ENCODE results near the gene RFX4.

The RFX4 gene

DNA sequence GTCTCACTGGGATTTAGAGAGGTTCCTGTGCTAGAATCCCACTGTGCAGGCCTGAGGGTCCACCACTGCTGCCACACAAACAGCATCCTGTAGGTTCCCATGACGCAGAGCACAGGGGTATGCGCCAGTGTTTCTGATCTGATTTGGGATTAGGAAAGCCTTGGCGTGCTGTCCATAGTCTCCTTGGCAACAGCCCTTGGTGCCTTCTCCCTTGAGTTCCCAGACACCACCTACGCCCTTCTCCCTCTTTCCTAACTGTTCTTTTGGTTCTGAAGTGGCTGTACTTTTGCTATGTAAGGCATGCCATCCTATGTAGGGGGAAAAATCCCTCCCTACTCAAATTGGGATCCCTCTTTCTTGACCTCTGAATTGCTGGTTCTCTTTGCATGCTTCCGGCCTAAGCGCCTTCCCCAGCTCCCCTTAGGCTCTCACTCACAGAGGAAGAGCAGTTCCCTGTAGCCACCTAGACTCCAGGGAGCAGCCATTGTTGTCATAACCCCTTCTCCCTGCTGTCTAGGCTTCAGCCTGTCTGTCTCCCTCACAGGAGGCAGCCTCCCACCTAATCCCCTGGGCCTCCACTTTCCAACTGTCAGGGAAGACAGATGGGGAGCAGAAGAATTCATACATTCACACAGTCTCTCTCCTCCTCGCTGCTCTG is 176.9 kb downstream of the RFX4 start:
- Histone ChIP-seq H2AFZ (ENCODE audit: low read depth) (no peak overlapping the region), H4K20me1 (ENCODE audit: insufficient read depth) (no peaks in the 10 kb centered on the region), H3K36me3 (ENCODE audit: insufficient read depth) (no peaks in the 10 kb centered on the region), H3K27me3 (ENCODE audit: insufficient read depth, low read depth) (no peaks in the 10 kb centered on the region), H3K4me3 (IDR thresholded peaks at IDR 0.05; ENCODE audit: insufficient read depth, low read depth, low read length) (no peak overlapping the region), H3K9ac (no peak overlapping the region), H3K4me1 (ENCODE audit: low read depth, poor library complexity, severe bottlenecking) (no peaks in the 10 kb centered on the region), H3K27ac (no peak overlapping the region), H3K4me2 (no peak overlapping the region), H3K79me2 (ENCODE audit: insufficient read depth, low read depth) (no peaks in the 10 kb centered on the region)
- TF ChIP-seq, protein P1, sequence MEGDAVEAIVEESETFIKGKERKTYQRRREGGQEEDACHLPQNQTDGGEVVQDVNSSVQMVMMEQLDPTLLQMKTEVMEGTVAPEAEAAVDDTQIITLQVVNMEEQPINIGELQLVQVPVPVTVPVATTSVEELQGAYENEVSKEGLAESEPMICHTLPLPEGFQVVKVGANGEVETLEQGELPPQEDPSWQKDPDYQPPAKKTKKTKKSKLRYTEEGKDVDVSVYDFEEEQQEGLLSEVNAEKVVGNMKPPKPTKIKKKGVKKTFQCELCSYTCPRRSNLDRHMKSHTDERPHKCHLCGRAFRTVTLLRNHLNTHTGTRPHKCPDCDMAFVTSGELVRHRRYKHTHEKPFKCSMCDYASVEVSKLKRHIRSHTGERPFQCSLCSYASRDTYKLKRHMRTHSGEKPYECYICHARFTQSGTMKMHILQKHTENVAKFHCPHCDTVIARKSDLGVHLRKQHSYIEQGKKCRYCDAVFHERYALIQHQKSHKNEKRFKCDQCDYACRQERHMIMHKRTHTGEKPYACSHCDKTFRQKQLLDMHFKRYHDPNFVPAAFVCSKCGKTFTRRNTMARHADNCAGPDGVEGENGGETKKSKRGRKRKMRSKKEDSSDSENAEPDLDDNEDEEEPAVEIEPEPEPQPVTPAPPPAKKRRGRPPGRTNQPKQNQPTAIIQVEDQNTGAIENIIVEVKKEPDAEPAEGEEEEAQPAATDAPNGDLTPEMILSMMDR (conservative IDR thresholded peaks at IDR 0.05; ENCODE audit: low read depth, low read length), result no peak

DNA sequence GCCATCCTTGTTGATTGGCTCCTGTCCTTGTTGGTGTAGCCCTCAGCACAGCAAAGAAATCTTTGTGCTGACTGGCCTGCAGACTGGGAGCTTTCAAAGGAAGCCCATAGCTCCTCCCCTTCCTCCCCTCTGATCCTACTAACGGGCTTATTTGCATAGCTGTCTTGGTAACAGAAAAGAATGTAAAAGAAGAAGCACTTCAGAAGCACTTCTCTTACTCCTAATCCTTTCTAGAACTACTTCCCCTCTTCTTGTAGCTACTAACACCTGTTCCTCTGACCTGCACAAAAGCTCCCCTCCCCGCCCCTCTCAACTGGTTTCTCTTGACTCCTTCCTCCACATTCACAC is 177.4 kb downstream of the RFX4 start:
- Histone ChIP-seq H3K79me2 (ENCODE audit: insufficient read depth, low read depth) (no peaks in the 10 kb centered on the region), H3K4me1 (ENCODE audit: low read depth, poor library complexity, severe bottlenecking) (no peaks in the 10 kb centered on the region), H2AFZ (ENCODE audit: low read depth) (no peak overlapping the region), H3K36me3 (ENCODE audit: insufficient read depth) (no peaks in the 10 kb centered on the region), H3K4me2 (no peak overlapping the region), H3K4me3 (IDR thresholded peaks at IDR 0.05; ENCODE audit: insufficient read depth, low read depth, low read length) (no peak overlapping the region), H4K20me1 (ENCODE audit: insufficient read depth) (no peaks in the 10 kb centered on the region), H3K27me3 (ENCODE audit: insufficient read depth, low read depth) (no peaks in the 10 kb centered on the region), H3K9ac (no peak overlapping the region), H3K27ac (no peak overlapping the region)
- TF ChIP-seq, protein P1 (conservative IDR thresholded peaks at IDR 0.05; ENCODE audit: low read depth, low read length), result no peak

DNA sequence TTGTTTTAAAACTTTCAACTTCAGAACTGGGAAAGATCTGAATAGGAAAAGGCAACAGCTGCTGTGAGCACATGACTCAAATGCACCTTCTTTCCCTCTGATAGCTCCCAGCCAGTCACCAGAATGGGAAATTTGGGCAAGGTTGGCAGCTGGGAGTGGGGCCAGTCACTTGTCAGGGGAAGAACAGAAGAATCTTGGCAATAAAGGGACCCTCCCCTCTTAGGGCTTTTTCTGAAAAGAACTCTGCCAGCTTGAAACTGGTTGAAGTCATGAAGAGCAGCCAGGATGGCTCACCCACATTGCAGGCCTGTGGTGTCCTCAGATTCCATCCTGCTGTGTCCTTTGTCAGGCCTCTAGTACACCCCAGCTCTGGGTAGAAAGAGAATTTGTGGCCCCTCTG is 181.4 kb downstream of the RFX4 start:
- TF ChIP-seq, protein P1 (conservative IDR thresholded peaks at IDR 0.05; ENCODE audit: low read depth, low read length), result no peak
- Histone ChIP-seq H4K20me1 (ENCODE audit: insufficient read depth) (no peaks in the 10 kb centered on the region), H3K4me2 (no peak overlapping the region), H3K4me1 (ENCODE audit: low read depth, poor library complexity, severe bottlenecking) (no peaks in the 10 kb centered on the region), H3K4me3 (IDR thresholded peaks at IDR 0.05; ENCODE audit: insufficient read depth, low read depth, low read length) (no peak overlapping the region), H3K27ac (no peak overlapping the region), H3K36me3 (ENCODE audit: insufficient read depth) (no peaks in the 10 kb centered on the region), H3K79me2 (ENCODE audit: insufficient read depth, low read depth) (no peaks in the 10 kb centered on the region), H3K9ac (no peak overlapping the region), H2AFZ (ENCODE audit: low read depth) (no peak overlapping the region), H3K27me3 (ENCODE audit: insufficient read depth, low read depth) (no peaks in the 10 kb centered on the region)

DNA sequence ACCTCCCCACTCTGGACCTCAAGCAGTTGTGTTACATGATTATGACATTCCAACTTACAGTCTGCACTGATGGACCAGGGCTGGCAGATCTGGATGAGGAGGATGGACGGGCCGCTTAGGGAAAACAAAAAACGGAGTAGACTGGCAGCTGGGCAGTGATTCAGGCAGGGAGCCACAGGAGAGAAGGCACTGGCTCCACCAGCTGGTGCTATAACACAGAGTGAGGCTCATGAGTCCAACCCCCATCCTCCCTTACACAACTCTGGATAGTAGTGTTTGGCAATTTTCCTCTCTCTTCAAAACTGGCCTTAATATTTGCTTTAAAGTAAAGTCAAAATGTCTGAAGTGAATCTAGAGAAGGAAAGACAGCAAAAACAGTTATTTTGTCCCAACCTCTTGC is 181.9 kb downstream of the RFX4 start:
- H3K9ac ChIP-seq, result no peak overlapping the region
- H2AFZ ChIP-seq (ENCODE audit: low read depth), result no peak overlapping the region
- TF ChIP-seq, protein P1 (conservative IDR thresholded peaks at IDR 0.05; ENCODE audit: low read depth, low read length), result no peak

More for the DNA sequence above, 181.9 kb downstream of the RFX4 start:
- Histone ChIP-seq H4K20me1 (ENCODE audit: insufficient read depth) (no peaks in the 10 kb centered on the region), H3K79me2 (ENCODE audit: insufficient read depth, low read depth) (no peaks in the 10 kb centered on the region), H3K4me2 (no peak overlapping the region), H3K27me3 (ENCODE audit: insufficient read depth, low read depth) (no peaks in the 10 kb centered on the region), H3K36me3 (ENCODE audit: insufficient read depth) (no peaks in the 10 kb centered on the region), H3K27ac (no peak overlapping the region), H3K4me1 (ENCODE audit: low read depth, poor library complexity, severe bottlenecking) (no peaks in the 10 kb centered on the region), H3K4me3 (IDR thresholded peaks at IDR 0.05; ENCODE audit: insufficient read depth, low read depth, low read length) (no peak overlapping the region)

Measured in KMS-11 (cell line).